ENCODE data around the gene TMEM178B.

The TMEM178B gene

GRCh38 chr7:141295367-141295895 lies 221.6 kb downstream of the TMEM178B start:
- no peak for TF ChIP-seq CTCF (conservative IDR thresholded peaks at IDR 0.05; ENCODE audit: low read depth, low read length)
- no peaks in the 10 kb centered on the region for H3K36me3 ChIP-seq (ENCODE audit: insufficient read depth)
- no peaks in the 10 kb centered on the region for H4K20me1 ChIP-seq (ENCODE audit: insufficient read depth)
- peaks cover 27% of the 10 kb centered on the region for H3K4me1 ChIP-seq (ENCODE audit: low read depth, poor library complexity, severe bottlenecking)
- no peak overlapping the region; the same call in 1 of the 2 replicates for H3K27ac ChIP-seq
- H3K9ac ChIP-seq, result no peak overlapping the region
- H3K4me3 ChIP-seq (IDR thresholded peaks at IDR 0.05; ENCODE audit: insufficient read depth, low read depth, low read length), result no peak overlapping the region
- no peak overlapping the region for H2AFZ ChIP-seq (ENCODE audit: low read depth)
- H3K79me2 ChIP-seq (ENCODE audit: insufficient read depth, low read depth), result no peaks in the 10 kb centered on the region
- peak overlapping the region; percentile 53; the same call in 1 of the 2 replicates for H3K4me2 ChIP-seq
- no peaks in the 10 kb centered on the region for H3K27me3 ChIP-seq (ENCODE audit: insufficient read depth, low read depth)

- Histone ChIP-seq H2AFZ (ENCODE audit: low read depth) (no peak overlapping the region), H3K4me2 (no peak overlapping the region)
Measured at GRCh38 chr7:141300816-141301215, 227.0 kb downstream of the TMEM178B start.

GRCh38 chr7:141301544-141301943 lies 227.7 kb downstream of the TMEM178B start:
- H3K4me1 ChIP-seq (ENCODE audit: low read depth, poor library complexity, severe bottlenecking), result no peaks in the 10 kb centered on the region
- no peaks in the 10 kb centered on the region for H3K79me2 ChIP-seq (ENCODE audit: insufficient read depth, low read depth)
- H2AFZ ChIP-seq (ENCODE audit: low read depth), result no peak overlapping the region
- H4K20me1 ChIP-seq (ENCODE audit: insufficient read depth), result no peaks in the 10 kb centered on the region
- H3K4me3 ChIP-seq (IDR thresholded peaks at IDR 0.05; ENCODE audit: insufficient read depth, low read depth, low read length), result no peak overlapping the region
- TF ChIP-seq CTCF (conservative IDR thresholded peaks at IDR 0.05; ENCODE audit: low read depth, low read length), result no peak
- no peaks in the 10 kb centered on the region for H3K36me3 ChIP-seq (ENCODE audit: insufficient read depth)
- H3K4me2 ChIP-seq, result no peak overlapping the region
- no peak overlapping the region for H3K9ac ChIP-seq
- H3K27ac ChIP-seq, result no peak overlapping the region
- H3K27me3 ChIP-seq (ENCODE audit: insufficient read depth, low read depth), result no peaks in the 10 kb centered on the region

More at GRCh38 chr7:141300816-141301215, 227.0 kb downstream of the TMEM178B start:
- Histone ChIP-seq H3K4me3 (IDR thresholded peaks at IDR 0.05; ENCODE audit: insufficient read depth, low read depth, low read length) (no peak overlapping the region), H3K79me2 (ENCODE audit: insufficient read depth, low read depth) (no peaks in the 10 kb centered on the region), H3K9ac (no peak overlapping the region), H3K27me3 (ENCODE audit: insufficient read depth, low read depth) (no peaks in the 10 kb centered on the region), H3K4me1 (ENCODE audit: low read depth, poor library complexity, severe bottlenecking) (no peaks in the 10 kb centered on the region), H3K36me3 (ENCODE audit: insufficient read depth) (no peaks in the 10 kb centered on the region), H3K27ac (no peak overlapping the region), H4K20me1 (ENCODE audit: insufficient read depth) (no peaks in the 10 kb centered on the region)
- no peak for TF ChIP-seq CTCF (conservative IDR thresholded peaks at IDR 0.05; ENCODE audit: low read depth, low read length)

DNA sequence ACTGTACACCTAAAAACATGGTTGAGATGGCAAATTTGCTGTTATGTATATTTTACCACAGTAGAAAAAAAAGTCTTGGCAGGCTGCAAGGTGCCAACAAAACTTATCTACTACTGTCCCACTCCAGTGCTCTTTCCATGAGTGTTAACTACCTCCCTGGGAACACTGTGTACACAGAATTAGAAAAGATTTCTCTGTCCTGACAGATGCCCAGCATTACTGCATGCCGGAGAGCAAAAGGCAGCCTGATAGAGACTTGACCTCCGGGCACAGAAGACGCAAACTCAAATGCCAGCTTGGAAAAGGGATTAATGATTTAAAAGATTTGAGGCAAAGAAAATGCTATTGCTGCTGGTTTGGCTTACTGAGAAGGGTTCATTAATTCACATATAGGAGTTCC lies 228.8 kb downstream of the TMEM178B start:
- Histone ChIP-seq H3K4me3 (IDR thresholded peaks at IDR 0.05; ENCODE audit: insufficient read depth, low read depth, low read length) (no peak overlapping the region), H4K20me1 (ENCODE audit: insufficient read depth) (no peaks in the 10 kb centered on the region), H3K36me3 (ENCODE audit: insufficient read depth) (no peaks in the 10 kb centered on the region), H3K9ac (no peak overlapping the region), H2AFZ (ENCODE audit: low read depth) (no peak overlapping the region), H3K4me2 (no peak overlapping the region), H3K4me1 (ENCODE audit: low read depth, poor library complexity, severe bottlenecking) (no peaks in the 10 kb centered on the region), H3K27ac (no peak overlapping the region), H3K27me3 (ENCODE audit: insufficient read depth, low read depth) (no peaks in the 10 kb centered on the region), H3K79me2 (ENCODE audit: insufficient read depth, low read depth) (no peaks in the 10 kb centered on the region)
- TF ChIP-seq CTCF (conservative IDR thresholded peaks at IDR 0.05; ENCODE audit: low read depth, low read length), result no peak
